Liver (tissue), 3 donors: ENCODE results near the gene GLRA3.

Experiments
- GABPA ChIP-seq, 2 donors: IDR thresholded peaks in 1 of 2; conservative IDR thresholded peaks in 1 of 2; 2 replicates each; pipeline ENCODE4 v1.6.1; 2016; ENCODE audit warnings: antibody characterized with exemption in 2 of 2, mild to moderate bottlenecking in 1 of 2, moderate library complexity in 1 of 2
- JUND ChIP-seq, 2 donors: IDR thresholded peaks; 2 replicates each; pipeline ENCODE4 v1.6.1; 2016; ENCODE audit warnings: antibody characterized with exemption in 2 of 2
- SP1 ChIP-seq: IDR thresholded peaks from 2 replicates; pipeline ENCODE4 v1.6.1; 2018; ENCODE audit warnings: antibody characterized with exemption, mild to moderate bottlenecking
- TAF1 ChIP-seq: conservative IDR thresholded peaks from 2 replicates; pipeline ENCODE4 v1.6.1; 2016; ENCODE audit warnings: antibody characterized with exemption, mild to moderate bottlenecking
- TF ChIP-seq, protein P1 (sequence below): fragments of 150-350 bp; IDR thresholded peaks from 2 replicates; pipeline ENCODE4 v1.5.1; 2017; ENCODE audit warnings: improper control_type of control experiment, low read depth, low read length; ENCODE audit not compliant: missing input control
- TF ChIP-seq, protein P2 (sequence below): IDR thresholded peaks from 2 replicates; pipeline ENCODE4 v1.6.1; 2016; ENCODE audit warnings: antibody characterized with exemption, mild to moderate bottlenecking
- TF ChIP-seq, protein P3 (sequence below): IDR thresholded peaks from 2 replicates; pipeline ENCODE4 v1.6.1; 2016; ENCODE audit warnings: antibody characterized with exemption
- donor health status: healthy.
- donor health status: healthy.

DNA sequence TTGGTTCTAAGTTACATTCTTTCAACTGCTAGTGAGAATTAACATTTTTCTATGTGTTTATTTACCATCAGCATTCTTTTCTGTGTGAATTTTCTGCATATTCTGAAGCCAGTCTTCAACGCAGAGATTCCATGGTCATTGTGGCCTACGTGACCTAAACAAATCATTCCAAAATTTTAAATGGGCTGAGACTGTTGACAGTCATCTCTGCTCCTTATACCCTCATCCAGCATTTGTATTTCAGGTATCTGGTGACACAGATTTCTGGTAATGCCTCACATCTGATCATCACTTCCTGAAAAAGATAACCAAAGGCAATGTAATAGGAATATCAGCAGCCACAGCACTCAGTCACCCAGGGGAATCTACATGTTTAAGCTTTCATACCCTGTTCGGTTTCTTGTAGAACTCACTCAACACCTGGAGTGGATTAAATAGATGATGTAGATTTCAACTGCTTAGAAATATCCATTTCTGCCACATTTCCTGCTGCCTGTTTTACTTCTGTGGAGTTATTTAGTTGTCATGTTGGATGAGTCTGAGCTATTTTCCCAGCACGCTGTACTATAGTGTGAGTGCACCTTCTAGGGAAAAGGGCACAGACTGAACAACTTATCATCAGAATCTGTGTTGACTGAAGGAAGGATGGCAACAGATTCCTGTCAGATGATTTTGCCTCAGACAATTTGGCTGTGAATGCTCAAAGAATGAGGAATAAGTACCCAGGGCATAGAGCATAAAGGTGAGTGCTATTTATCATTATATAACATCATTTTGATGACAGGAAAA, 233.7 kb downstream of the GLRA3 start:
- TF ChIP-seq, protein P1, sequence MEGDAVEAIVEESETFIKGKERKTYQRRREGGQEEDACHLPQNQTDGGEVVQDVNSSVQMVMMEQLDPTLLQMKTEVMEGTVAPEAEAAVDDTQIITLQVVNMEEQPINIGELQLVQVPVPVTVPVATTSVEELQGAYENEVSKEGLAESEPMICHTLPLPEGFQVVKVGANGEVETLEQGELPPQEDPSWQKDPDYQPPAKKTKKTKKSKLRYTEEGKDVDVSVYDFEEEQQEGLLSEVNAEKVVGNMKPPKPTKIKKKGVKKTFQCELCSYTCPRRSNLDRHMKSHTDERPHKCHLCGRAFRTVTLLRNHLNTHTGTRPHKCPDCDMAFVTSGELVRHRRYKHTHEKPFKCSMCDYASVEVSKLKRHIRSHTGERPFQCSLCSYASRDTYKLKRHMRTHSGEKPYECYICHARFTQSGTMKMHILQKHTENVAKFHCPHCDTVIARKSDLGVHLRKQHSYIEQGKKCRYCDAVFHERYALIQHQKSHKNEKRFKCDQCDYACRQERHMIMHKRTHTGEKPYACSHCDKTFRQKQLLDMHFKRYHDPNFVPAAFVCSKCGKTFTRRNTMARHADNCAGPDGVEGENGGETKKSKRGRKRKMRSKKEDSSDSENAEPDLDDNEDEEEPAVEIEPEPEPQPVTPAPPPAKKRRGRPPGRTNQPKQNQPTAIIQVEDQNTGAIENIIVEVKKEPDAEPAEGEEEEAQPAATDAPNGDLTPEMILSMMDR, result no peak
- no peak for TF ChIP-seq TAF1
- no peak for TF ChIP-seq SP1
- TF ChIP-seq JUND (IDR thresholded peaks at IDR 0.05), result no peak
- TF ChIP-seq, protein P2, sequence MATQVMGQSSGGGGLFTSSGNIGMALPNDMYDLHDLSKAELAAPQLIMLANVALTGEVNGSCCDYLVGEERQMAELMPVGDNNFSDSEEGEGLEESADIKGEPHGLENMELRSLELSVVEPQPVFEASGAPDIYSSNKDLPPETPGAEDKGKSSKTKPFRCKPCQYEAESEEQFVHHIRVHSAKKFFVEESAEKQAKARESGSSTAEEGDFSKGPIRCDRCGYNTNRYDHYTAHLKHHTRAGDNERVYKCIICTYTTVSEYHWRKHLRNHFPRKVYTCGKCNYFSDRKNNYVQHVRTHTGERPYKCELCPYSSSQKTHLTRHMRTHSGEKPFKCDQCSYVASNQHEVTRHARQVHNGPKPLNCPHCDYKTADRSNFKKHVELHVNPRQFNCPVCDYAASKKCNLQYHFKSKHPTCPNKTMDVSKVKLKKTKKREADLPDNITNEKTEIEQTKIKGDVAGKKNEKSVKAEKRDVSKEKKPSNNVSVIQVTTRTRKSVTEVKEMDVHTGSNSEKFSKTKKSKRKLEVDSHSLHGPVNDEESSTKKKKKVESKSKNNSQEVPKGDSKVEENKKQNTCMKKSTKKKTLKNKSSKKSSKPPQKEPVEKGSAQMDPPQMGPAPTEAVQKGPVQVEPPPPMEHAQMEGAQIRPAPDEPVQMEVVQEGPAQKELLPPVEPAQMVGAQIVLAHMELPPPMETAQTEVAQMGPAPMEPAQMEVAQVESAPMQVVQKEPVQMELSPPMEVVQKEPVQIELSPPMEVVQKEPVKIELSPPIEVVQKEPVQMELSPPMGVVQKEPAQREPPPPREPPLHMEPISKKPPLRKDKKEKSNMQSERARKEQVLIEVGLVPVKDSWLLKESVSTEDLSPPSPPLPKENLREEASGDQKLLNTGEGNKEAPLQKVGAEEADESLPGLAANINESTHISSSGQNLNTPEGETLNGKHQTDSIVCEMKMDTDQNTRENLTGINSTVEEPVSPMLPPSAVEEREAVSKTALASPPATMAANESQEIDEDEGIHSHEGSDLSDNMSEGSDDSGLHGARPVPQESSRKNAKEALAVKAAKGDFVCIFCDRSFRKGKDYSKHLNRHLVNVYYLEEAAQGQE, result no peak
- TF ChIP-seq, protein P3, sequence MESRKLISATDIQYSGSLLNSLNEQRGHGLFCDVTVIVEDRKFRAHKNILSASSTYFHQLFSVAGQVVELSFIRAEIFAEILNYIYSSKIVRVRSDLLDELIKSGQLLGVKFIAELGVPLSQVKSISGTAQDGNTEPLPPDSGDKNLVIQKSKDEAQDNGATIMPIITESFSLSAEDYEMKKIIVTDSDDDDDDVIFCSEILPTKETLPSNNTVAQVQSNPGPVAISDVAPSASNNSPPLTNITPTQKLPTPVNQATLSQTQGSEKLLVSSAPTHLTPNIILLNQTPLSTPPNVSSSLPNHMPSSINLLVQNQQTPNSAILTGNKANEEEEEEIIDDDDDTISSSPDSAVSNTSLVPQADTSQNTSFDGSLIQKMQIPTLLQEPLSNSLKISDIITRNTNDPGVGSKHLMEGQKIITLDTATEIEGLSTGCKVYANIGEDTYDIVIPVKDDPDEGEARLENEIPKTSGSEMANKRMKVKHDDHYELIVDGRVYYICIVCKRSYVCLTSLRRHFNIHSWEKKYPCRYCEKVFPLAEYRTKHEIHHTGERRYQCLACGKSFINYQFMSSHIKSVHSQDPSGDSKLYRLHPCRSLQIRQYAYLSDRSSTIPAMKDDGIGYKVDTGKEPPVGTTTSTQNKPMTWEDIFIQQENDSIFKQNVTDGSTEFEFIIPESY, result no peak
- TF ChIP-seq GABPA (IDR thresholded peaks at IDR 0.05 in 1 of 2, conservative IDR thresholded peaks at IDR 0.05 in 1 of 2), result no peak
